Endothelial cell of umbilical vein (primary cell): Measurements from ENCODE around the gene ZNF276. TPM values are rescaled to one million over a fixed set of nuclear protein-coding genes. Genes with fewer than 3 reads are reported as not detected.

Experiments used
- BruUV-seq: library from RNA; stranded (reverse); fragments of 400-500 nt; replicated peaks from 2 replicates; lab custom pipeline; 2021; lab: Mats Ljungman, UMichigan
- CTCF ChIA-PET: fragments of 300-600, 350-600 bp; sonication (Branson Sonifier 250); formaldehyde crosslinking; loops from one replicate; lab custom pipeline; 2021; ENCODE audit warnings: antibody characterized with exemption, inconsistent platforms; lab: Charles Lee
- POLR2A ChIA-PET: fragments of 300-600, 350-600 bp; sonication (Branson Sonifier 250); formaldehyde crosslinking; loops from one replicate; lab custom pipeline; 2021; ENCODE audit warnings: antibody characterized with exemption, inconsistent platforms; lab: Charles Lee
- DNase-seq: peaks from one replicate; pipeline ENCODE4 v3.0.0-alpha.2; 2011; ENCODE audit warnings: low read depth, low spot score
- FAIRE-seq: peaks from 2 replicates; lab custom pipeline; 2011; peaks lifted over from hg19 to GRCh38; lab: Jason Lieb, UNC
- H2AFZ ChIP-seq: 2 replicates; pipeline ENCODE4 v1.6.0; 2012; ENCODE audit warnings: low read depth, low read length, control low read depth, inconsistent platforms
- H3K27ac ChIP-seq: 2 replicates; pipeline ENCODE4 v1.5.1; 2011; ENCODE audit warnings: low read depth, mild to moderate bottlenecking, control low read depth, low read length, moderate library complexity; ENCODE audit not compliant: insufficient read depth
- H3K27me3 ChIP-seq, 2 experiments: 2 replicates each; pipeline versions ENCODE4 v1.6.0 to v1.6.1; 2011; ENCODE audit warnings: low read length in 2 of 2, mixed read lengths in 1 of 2; ENCODE audit not compliant: control insufficient read depth in 2 of 2, insufficient read depth in 2 of 2
- H3K36me3 ChIP-seq, 2 experiments: 2 replicates in 1 of 2; 3 replicates in 1 of 2; pipeline ENCODE4 v1.5.1; 2011; ENCODE audit warnings: low read length in 2 of 2, mild to moderate bottlenecking in 1 of 2, moderate library complexity in 1 of 2; ENCODE audit not compliant: control insufficient read depth in 2 of 2, insufficient read depth in 2 of 2; ENCODE audit errors: extremely low read depth in 1 of 2
- H3K4me1 ChIP-seq: 3 replicates; pipeline ENCODE4 v1.5.1; 2011; ENCODE audit warnings: mild to moderate bottlenecking, low read length; ENCODE audit not compliant: control insufficient read depth, insufficient read depth; ENCODE audit errors: extremely low read depth
- H3K4me2 ChIP-seq: 2 replicates; pipeline ENCODE4 v1.6.1; 2011; ENCODE audit warnings: low read length, control low read depth, mixed read lengths; ENCODE audit not compliant: insufficient read depth
- H3K4me3 ChIP-seq, 3 experiments: fragments of 200-600 bp in 1 of 3; sonication (generic), shearing (Covaris generic) in 1 of 3; replicated peaks in 1 of 3; 2 replicates each; pipeline ENCODE4 v1.5.1; 2011 to 2016; ENCODE audit warnings: control low read depth in 3 of 3, low read length in 3 of 3, mild to moderate bottlenecking in 2 of 3, inconsistent platforms in 1 of 3, low read depth in 1 of 3, moderate library complexity in 1 of 3; ENCODE audit not compliant: insufficient read depth in 1 of 3
- H3K79me2 ChIP-seq: 2 replicates; pipeline ENCODE4 v1.6.0; 2012; ENCODE audit warnings: low read length, inconsistent platforms; ENCODE audit not compliant: control insufficient read depth, insufficient read depth
- H3K9ac ChIP-seq: replicated peaks from 2 replicates; pipeline ENCODE3; 2011; ENCODE audit warnings: low read length, control low read depth; ENCODE audit not compliant: insufficient read depth; ENCODE audit errors: extremely low read depth
- H3K9me1 ChIP-seq: replicated peaks from 3 replicates; pipeline ENCODE4 v1.6.0; 2011; ENCODE audit warnings: mild to moderate bottlenecking, low read length; ENCODE audit not compliant: control insufficient read depth, insufficient read depth; ENCODE audit errors: extremely low read depth
- H3K9me3 ChIP-seq: replicated peaks from 2 replicates; pipeline ENCODE4 v1.5.1; 2012; ENCODE audit warnings: low read length, inconsistent platforms; ENCODE audit not compliant: control insufficient read depth, insufficient read depth
- H4K20me1 ChIP-seq: replicated peaks from 2 replicates; pipeline ENCODE3; 2011; ENCODE audit warnings: mild to moderate bottlenecking, low read length; ENCODE audit not compliant: control insufficient read depth, insufficient read depth; ENCODE audit errors: extremely low read depth
- EZH2 ChIP-seq: IDR thresholded peaks from 2 replicates; pipeline ENCODE4 v1.6.1; 2012; ENCODE audit warnings: borderline replicate concordance, low read depth, mild to moderate bottlenecking, moderate library complexity, low read length, inconsistent platforms; ENCODE audit not compliant: severe bottlenecking
- FOS ChIP-seq: IDR thresholded peaks from 2 replicates; pipeline ENCODE4 v1.6.1; 2011; ENCODE audit warnings: mild to moderate bottlenecking, low read length, moderate library complexity, borderline replicate concordance; ENCODE audit not compliant: insufficient read depth
- GATA2 ChIP-seq: IDR thresholded peaks from 2 replicates; pipeline ENCODE4 v1.7.0; 2011; ENCODE audit warnings: low read depth, mild to moderate bottlenecking, moderate library complexity, mixed read lengths, low read length; ENCODE audit not compliant: insufficient read length, insufficient read depth
- JUN ChIP-seq: IDR thresholded peaks from 2 replicates; pipeline ENCODE4 v1.6.1; 2011; ENCODE audit warnings: borderline replicate concordance, low read depth; ENCODE audit not compliant: insufficient read length, insufficient read depth
- MYC ChIP-seq: IDR thresholded peaks from one replicate; pipeline ENCODE4 v1.6.1; 2011; ENCODE audit warnings: mild to moderate bottlenecking, low read depth, low read length
- dilution Hi-C: fragments of 300-500 bp; cut with MboI; formaldehyde crosslinking; loops from one replicate; pipeline ENCODE4 v1.15.0; 2019; ENCODE audit warnings: low sequenced_read_pairs; ENCODE audit not compliant: extremely low pct_ligation_motif_present
- intact Hi-C: fragments of 100-400 bp; cut with micrococcal nuclease; formaldehyde crosslinking; loops from one replicate; pipeline ENCODE4 v1.10.0; 2022
- polyA plus RNA-seq, 4 experiments: library from polyadenylated mRNA; depleted of rRNA in 3 of 4; stranded (reverse) in 3 of 4; unstranded in 1 of 4; fragments of >200 nt; gene quantifications; 2 replicates each; pipeline versions ENCODE4 v1.2.1 to v1.2.3, GENCODE V29; 2011 to 2012; ENCODE audit warnings: missing spikeins in 1 of 4
- total RNA-seq: library from RNA; stranded (reverse); gene quantifications from 2 replicates; pipeline ENCODE4 v1.2.3, GENCODE V29; 2021
- TF ChIP-seq, protein P1 (sequence below), 2 donors: IDR thresholded peaks; 1 replicate in 1 of 2; 2 replicates in 1 of 2; pipeline ENCODE4 v1.5.1; 2011; ENCODE audit warnings: low read length in 2 of 2, mild to moderate bottlenecking in 2 of 2, moderate library complexity in 2 of 2, control low read depth in 1 of 2, inconsistent platforms in 1 of 2, low read depth in 1 of 2; ENCODE audit not compliant: insufficient read depth in 1 of 2; ENCODE audit errors: extremely low read depth in 1 of 2

The ZNF276 gene
- total and polyA plus RNA-seq, 2 donors (not counting 3 experiments of a cell fraction or from before 2014, with no cell fraction given) = 36.6 to 40.0 TPM

DNA sequence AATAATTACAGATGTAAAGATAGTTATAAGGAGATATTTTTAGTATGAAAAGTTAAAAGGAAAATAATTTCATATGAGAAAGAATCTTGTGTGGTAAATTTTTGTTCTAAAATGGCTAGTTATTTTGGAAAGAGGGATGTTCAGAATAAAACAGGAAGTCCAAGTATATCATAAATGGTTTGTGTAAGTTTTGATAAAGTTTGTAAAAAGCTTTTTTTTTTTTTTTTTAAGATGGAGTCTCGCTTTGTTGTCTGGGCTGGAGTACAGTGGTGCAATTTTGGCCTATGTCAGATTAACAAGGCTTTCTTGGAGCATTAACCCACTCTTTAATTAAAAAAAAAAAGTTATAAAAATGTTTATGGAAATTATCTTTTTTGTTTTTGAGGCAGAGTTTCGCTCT is 43.1 kb upstream of the ZNF276 start:
- no peaks in the 10 kb centered on the region for H3K27me3 ChIP-seq
- no peak overlapping the region for H3K4me2 ChIP-seq
- H3K9ac ChIP-seq = no peak overlapping the region
- intact Hi-C loops = no loop called here
- no peak overlapping the region for H3K4me3 ChIP-seq
- TF ChIP-seq EZH2 (no peak), FOS (no peak), JUN (no peak), GATA2 (no peak), MYC (no peak)
- TF ChIP-seq, protein P1, sequence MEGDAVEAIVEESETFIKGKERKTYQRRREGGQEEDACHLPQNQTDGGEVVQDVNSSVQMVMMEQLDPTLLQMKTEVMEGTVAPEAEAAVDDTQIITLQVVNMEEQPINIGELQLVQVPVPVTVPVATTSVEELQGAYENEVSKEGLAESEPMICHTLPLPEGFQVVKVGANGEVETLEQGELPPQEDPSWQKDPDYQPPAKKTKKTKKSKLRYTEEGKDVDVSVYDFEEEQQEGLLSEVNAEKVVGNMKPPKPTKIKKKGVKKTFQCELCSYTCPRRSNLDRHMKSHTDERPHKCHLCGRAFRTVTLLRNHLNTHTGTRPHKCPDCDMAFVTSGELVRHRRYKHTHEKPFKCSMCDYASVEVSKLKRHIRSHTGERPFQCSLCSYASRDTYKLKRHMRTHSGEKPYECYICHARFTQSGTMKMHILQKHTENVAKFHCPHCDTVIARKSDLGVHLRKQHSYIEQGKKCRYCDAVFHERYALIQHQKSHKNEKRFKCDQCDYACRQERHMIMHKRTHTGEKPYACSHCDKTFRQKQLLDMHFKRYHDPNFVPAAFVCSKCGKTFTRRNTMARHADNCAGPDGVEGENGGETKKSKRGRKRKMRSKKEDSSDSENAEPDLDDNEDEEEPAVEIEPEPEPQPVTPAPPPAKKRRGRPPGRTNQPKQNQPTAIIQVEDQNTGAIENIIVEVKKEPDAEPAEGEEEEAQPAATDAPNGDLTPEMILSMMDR (IDR thresholded peaks at IDR 0.05; ENCODE audit: extremely low read depth in 1 of 2, insufficient read depth in 1 of 2, low read depth in 1 of 2, low read length in 2 of 2) = no peak
- H3K9me1 ChIP-seq = no peaks in the 10 kb centered on the region
- H2AFZ ChIP-seq = no peak overlapping the region
- POLR2A ChIA-PET = no interaction called here
- H3K27ac ChIP-seq = no peak overlapping the region
- CTCF ChIA-PET = no interaction called here
- no peaks in the 10 kb centered on the region for H3K36me3 ChIP-seq
- H4K20me1 ChIP-seq = no peaks in the 10 kb centered on the region
- no TSS peak for BruUV-seq
- H3K9me3 ChIP-seq = no peaks in the 10 kb centered on the region
- FAIRE-seq (no peak), DNase-seq (no peak)
- dilution Hi-C loops = no loop called here
- H3K79me2 ChIP-seq = no peaks in the 10 kb centered on the region
- no peaks in the 10 kb centered on the region for H3K4me1 ChIP-seq
